SK-MEL-5 (cell line): Measurements from ENCODE around the gene VDAC2. TPM values are rescaled to one million over a fixed set of nuclear protein-coding genes. Genes with fewer than 3 reads are reported as not detected.

Experiments used
- DNase-seq: peaks from one replicate; pipeline ENCODE4 v3.0.0-alpha.2; 2016; ENCODE audit warnings: low read depth, low spot score
- in situ Hi-C: cut with HindIII; loops from 2 replicates; pipeline ENCODE4 v1.10.0; 2016; ENCODE audit warnings: low sequenced_read_pairs, high pct_unique_total_duplicates, low pct_unique_long_range_greater_than_20kb
- total RNA-seq: library from RNA; depleted of rRNA; stranded (reverse); fragments of >200 nt; shearing (Covaris generic); gene quantifications from 2 replicates; pipeline ENCODE4 v1.2.3, GENCODE V29; 2014

VDAC2 gene
- total RNA-seq, 1 experiment from 2014 or later = 134 TPM

DNA sequence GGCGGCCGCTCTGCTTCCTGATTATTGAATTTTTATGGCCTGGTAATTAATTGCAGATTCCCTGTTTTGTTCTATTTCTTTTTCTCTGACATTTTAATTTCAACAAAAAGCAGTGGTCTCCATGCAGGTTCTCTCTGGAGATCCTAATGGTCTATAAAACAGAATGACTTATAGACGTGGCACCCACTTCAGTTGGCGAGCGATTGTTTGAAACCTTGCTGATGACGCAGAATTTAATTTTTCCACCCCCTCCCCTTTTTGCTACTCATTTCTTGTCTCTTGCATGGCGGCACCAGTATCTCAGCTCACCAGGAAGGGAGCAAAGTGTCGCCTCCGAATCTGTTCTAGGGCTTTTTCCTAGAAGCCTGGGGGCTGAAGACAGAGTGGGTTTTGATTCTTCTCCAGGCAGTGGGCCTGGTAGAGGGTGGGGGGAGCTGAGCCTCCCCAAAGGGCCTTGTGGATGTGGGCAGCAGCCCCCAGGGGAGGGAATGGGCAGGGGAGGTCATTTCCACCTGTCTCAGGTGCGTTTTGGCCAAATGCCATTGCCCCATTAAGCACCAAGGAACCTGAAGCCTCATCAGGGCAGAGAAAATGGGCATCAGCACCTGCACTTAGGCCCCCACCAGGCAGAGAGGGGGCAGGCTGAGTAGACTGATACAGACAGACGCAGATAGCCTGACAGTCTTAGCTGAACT lies 28.6 kb downstream of the VDAC2 start:
- in situ Hi-C loops = no loop called here
- no peak for DNase-seq

GRCh38 chr10:75240329-75241076 lies 29.9 kb downstream of the VDAC2 start:
- in situ Hi-C loops = no loop called here
- no peak for DNase-seq

GRCh38 chr10:75243426-75243825 lies 32.8 kb downstream of the VDAC2 start:
- DNase-seq = no peak
- in situ Hi-C loops = no loop called here

DNA sequence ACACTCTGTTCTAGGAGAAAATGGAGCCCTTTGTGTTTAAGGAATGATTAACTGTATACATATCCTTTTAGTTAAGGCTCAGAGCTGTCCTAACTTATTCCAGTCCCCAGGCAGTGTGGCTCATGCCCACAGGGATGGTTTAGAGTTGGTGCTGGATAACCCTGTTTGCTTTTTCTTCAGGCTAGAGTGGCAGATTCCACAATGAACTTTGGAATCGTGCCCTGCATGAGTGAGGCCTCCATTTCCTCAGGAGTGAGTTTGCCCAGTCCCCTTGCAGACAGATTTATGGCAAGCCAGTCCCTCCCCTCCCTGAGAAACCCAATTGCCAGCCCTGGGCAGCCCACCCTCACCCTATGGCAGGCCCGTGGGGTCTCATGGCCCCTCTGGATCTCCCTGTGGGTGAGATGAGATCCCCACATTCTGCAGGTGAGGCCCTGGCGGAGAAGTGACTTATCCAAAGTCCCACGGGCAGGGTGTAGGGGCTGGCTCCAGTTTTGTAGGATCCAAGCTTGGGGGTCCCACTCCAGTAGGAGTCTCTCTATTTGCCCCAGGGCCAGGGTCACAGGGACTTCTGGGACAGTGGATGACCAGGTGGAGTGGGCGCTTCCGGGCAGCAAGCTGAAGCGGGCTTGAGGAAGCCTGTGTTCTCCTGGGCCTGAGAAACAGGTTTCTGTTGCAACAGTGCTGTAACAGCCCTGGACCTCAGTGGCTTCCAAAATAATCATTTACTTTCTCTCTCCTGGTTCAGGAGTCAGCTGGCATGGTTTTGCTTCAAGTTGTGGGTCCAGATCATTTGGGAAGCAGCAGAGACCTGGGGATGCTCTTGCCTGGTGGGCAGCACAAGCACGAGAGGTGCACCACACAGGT lies 34.1 kb downstream of the VDAC2 start:
- DNase-seq = no peak
- in situ Hi-C loops = no loop called here

- DNase-seq = no peak
- in situ Hi-C loops = no loop called here
Observed at GRCh38 chr10:75245354-75246250, 35.0 kb downstream of the VDAC2 start.

DNA sequence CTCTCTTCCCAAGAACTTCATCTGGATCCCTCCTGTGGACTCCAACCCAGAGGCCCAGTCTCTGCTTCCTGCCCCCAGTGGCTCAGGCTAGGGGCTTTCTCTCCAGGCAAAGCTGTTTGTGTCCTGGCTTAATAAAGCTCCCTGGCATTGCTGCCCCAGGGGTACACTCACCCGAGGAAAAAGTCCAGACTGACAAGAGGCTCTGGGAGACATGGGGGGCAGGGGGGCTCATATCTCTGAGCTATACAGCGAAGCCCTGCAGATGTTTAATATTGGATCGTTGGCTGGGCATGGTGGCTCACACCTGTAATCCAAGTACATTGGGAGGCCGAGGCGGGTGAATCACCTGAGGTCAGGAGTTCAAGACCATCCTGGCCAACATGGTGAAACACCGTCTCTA lies 35.9 kb downstream of the VDAC2 start:
- no peak for DNase-seq
- in situ Hi-C loops = no loop called here

DNA sequence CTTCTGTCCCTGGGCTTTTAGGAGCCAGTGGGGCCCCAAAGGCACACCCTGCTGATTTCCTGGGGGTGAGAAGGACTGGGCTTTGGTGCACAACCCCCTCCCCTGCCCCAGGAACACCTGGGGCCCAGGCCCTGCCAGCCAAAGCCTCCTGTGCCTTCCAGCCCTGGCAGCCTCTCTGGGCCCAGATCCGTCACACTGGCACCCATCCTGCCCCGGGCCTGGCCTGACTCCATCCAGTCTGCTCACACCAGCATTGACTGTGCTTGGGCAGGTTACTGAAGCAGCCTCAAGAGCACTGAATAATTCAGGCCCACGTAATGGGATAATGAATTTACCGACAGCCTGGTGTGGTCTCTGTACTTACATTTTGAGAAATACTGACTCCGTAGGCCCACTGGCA lies 37.2 kb downstream of the VDAC2 start:
- in situ Hi-C loops = no loop called here
- DNase-seq = no peak

- in situ Hi-C loops = no loop called here
- no peak for DNase-seq
Observed at GRCh38 chr10:75250934-75251333, 40.3 kb downstream of the VDAC2 start.

DNA sequence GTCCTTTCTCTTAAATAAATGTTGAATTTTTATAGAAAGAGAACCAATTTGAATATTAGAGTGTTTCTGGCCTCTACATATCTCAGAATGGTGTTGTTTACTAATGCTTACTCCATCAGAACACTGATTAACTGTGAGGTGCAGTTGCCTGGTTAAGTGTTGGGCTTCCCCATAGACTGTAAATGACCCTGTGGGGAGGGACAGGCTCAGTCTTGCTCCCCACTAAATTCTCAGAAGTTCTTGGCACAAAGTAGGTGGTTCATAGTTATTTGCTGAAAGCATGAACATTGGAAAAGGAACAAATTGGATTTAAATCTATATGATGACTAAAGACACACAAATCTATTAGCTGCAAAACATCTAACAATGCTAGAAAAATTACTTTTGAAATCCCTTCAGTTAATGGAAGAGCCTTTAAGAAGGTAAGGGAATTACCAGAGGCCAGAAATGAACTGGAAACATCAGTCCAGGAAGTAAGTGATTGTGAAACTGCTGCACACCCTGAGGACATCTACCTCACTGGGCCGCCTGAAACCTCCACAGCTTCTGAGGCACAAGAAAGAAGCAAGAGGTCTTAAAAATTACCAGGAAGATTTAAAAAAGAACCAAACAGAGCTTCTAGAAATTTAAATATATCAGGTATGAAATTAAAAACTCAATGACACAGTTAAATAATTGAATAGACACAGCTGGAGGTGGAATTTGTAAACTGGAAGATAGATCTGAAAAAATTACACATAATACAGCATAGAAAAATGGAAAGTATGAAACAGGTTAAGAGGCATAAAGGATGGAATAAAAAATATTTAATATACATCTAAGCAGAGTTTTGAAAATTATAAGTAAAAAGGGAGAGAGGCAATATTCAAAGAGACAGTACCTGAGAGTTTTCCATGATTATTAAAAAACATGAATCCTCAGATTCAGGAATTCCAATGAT lies 43.0 kb downstream of the VDAC2 start:
- in situ Hi-C loops = no loop called here
- no peak for DNase-seq

DNA sequence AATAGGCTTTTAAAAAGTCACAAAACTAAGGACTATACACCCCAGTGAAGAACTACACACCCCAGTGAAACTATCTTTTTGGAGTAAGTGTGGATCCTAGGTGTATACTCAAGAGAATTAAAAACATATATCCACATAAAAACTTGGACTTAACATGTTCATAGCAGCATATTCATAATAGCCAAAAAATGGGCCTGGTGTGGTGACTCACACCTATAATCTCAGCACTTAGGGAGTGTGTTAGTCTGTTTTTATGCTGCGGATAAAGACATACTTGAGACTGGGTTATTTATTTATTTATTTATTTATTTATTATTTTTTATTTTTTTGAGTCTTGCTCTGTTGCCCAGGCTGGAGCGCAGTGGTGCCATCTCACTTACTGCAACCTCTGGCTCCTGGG lies 44.1 kb downstream of the VDAC2 start:
- in situ Hi-C loops = no loop called here

GRCh38 chr10:75260990-75261389 lies 50.4 kb downstream of the VDAC2 start:
- in situ Hi-C loops = no loop called here
- DNase-seq = no peak

More for the DNA sequence above, 44.1 kb downstream of the VDAC2 start:
- DNase-seq = no peak

DNA sequence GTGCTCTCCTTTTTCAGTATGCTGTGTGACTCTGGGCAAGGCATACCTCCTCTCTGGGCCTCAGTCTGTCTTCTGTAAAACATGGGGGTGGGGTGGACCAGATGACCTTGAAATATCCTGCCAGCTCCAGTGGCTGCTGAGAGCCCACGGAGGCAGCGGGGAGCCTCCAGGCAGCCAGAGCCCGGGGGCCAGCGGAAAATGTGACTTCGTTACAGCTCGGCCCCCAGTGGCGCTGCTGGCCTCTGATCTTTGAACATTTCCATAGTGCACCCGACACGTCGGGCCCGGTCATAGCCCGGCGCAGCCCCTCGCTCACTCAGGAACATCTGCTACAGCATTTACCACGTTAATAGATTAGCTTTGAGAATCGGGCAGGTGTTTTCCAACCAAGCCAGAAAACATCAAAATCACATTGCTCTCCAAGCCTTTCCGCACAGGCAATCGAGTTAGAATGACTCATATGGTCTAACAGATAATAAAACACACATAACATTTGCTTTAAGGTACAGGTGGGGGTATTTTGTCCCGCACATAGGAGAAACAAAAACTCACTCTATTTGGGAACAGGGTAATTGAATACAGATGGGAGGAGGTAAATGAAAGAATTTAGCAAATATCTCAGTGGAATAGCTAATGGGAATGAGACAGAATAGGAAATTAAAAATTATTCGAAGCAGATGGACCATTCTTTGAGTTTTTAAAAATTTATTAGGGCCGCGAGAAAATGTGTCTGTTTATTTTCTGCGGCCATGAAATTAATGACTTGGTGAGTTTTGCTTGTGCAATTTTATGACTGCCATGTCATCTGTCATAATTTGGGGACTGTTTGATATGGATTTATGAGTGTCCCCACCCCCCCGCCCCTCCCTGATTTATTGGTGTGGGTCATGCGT lies 51.5 kb downstream of the VDAC2 start:
- no peak for DNase-seq
- in situ Hi-C loops = no loop called here

- no peak for DNase-seq
- in situ Hi-C loops = no loop called here
Observed at GRCh38 chr10:75263806-75264205, 53.2 kb downstream of the VDAC2 start.

GRCh38 chr10:75265856-75266255 lies 55.3 kb downstream of the VDAC2 start:
- no peak for DNase-seq
- in situ Hi-C loops = no loop called here

DNA sequence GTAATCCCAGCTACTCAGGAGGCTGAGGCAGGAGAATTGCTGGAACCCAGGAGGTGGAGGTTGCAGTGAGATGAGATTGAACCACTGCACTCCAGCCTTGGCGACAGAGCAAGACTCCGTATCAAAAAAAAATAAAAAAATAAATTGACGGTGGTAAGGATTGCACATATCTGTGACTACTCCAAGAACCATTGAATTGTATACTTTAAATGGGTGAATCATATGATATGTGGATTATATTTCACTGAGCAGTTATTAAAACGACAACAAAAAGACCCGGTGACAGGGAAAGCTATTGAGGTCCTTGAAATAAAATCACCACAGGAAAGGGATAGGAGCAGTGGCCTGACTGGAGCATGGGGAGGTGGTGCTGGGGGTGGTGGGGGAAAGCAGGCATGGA lies 56.3 kb downstream of the VDAC2 start:
- DNase-seq = no peak
- in situ Hi-C loops = no loop called here

DNA sequence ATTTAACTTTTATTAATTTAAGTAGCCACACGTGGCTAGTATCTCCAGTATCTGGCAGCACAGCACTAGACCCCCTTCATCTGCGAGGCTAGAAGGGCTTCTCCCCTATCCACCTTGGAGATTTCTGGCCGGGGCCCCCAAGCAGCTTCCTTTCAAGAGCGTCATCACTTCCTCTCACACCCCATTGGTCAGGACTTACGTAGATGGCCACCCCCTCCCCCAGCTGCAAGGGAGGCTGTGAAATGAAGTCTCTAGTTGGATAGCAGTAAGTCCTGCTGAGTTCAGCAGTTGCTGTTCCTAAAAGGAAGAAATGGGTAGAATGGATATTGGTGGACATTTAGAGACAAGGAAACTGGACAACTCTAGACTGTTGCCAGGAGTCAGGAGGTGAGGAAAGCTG lies 59.0 kb downstream of the VDAC2 start:
- in situ Hi-C loops = no loop called here
- DNase-seq = no peak
